GM19193 (cell line): ENCODE results near the gene RNPEPL1.

Experiments
- POLR2A ChIP-seq: IDR thresholded peaks from 4 replicates; pipeline ENCODE4 v1.6.1; 2011; ENCODE audit not compliant: insufficient read depth, insufficient read length; ENCODE audit errors: extremely low read depth

The RNPEPL1 gene

DNA sequence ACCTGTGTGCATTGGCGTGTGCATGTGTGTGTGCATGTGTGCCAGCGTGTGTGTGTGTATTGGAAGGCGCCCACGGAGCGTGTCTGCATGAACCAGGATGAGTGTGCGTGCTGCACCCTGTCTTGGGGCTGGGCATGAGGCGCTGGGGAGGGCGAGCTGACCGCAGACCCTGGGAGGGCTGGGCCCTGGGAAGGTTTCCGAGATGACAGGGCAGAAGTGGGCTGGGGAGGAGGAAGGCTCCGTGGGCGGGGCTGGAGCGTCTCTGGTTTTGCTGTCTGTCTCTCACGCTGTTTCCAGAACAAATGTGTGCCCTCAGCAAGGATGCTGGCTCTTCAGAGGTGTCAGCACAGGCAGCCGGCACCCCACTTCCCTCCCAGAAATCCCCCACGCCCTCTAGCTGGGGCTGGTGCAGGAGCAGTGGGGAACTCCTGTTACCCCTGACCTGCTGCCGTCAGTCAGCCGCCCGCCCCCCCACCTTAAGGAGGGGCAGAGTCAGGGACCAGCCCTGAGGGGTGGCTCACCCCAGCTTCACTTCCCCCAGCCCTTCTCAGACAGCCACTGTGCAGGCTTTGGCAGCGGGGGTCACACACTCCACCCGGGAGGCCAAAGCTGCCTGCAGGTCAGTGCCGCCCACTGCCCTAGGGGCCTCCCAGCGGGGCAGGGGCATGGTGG is 56.8 kb downstream of the RNPEPL1 start, which contains the start of gene GPR35:
TSS of gene GPR35 (plus strand) at position 531 of the 672 bp plus-strand sequence. CDS start 4,473 bp downstream, outside the sequence.
- no peak for TF ChIP-seq POLR2A

DNA sequence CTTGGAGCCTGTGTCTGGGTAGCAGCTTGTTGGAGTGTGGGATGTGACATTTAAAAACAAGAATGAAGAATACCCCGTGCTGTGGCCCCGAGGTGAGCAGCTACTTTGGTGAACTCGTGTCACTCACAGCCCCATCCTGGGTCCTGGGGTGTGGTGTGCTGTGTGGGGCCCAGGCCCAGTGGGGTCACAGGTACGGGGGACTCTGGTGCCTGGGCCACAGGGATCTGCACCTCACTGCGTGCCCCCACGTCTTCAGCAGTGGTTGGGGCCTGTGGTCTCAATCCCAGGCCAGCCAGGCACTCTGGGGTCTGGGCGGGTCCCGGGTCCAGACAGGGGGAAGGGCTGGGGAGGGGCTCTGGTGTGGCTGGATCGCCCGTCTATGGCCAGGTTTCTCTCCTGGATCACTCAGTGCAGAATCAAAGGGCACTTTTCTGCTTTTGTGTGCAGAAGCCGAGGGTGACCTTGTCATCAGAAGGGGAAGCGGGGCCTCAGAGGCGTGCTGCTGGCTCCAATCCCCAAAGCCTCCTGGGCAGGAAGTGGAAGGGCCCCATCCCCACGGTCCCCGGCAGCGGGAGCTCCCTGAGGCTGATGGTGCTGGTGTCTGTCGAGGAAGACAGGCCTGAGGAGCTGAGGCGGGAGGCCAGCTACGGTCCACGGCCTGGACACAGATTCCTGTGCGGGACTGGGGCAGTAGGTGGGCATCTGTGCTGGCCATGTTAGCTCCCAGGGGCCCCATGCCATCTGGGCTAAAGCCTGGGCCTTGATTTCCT is 58.4 kb downstream of the RNPEPL1 start:
- TF ChIP-seq POLR2A = no peak

- no peak for TF ChIP-seq POLR2A
These were observed 59.6 kb downstream of the RNPEPL1 start for GRCh38 chr2:240627736-240628506.

DNA sequence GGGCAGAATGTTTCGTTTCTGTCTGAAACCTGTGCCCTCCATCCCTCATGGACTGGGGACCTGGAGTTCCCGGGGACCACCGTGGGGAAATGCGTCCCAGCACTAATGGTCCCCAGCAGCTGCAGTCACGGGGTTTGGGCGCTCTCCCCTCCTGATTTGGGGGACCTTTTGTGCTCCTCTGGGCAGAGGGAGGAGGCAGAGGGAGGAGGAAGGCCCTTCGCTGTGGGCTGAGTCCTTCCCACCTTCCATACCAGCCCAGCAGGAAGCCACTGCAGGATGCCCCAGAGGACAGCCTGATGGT is 60.2 kb downstream of the RNPEPL1 start:
- no peak for TF ChIP-seq POLR2A

- TF ChIP-seq POLR2A = no peak
These were observed 60.7 kb downstream of the RNPEPL1 start for GRCh38 chr2:240628808-240629618.

- no peak for TF ChIP-seq POLR2A
These were observed 61.3 kb downstream of the RNPEPL1 start for GRCh38 chr2:240629619-240629967.

DNA sequence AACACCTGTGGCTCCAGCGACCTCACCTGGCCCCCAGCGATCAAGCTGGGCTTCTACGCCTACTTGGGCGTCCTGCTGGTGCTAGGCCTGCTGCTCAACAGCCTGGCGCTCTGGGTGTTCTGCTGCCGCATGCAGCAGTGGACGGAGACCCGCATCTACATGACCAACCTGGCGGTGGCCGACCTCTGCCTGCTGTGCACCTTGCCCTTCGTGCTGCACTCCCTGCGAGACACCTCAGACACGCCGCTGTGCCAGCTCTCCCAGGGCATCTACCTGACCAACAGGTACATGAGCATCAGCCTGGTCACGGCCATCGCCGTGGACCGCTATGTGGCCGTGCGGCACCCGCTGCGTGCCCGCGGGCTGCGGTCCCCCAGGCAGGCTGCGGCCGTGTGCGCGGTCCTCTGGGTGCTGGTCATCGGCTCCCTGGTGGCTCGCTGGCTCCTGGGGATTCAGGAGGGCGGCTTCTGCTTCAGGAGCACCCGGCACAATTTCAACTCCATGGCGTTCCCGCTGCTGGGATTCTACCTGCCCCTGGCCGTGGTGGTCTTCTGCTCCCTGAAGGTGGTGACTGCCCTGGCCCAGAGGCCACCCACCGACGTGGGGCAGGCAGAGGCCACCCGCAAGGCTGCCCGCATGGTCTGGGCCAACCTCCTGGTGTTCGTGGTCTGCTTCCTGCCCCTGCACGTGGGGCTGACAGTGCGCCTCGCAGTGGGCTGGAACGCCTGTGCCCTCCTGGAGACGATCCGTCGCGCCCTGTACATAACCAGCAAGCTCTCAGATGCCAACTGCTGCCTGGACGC is 61.9 kb downstream of the RNPEPL1 start:
- TF ChIP-seq POLR2A = no peak
